ENCODE results near the gene FSTL5.

The FSTL5 gene

DNA sequence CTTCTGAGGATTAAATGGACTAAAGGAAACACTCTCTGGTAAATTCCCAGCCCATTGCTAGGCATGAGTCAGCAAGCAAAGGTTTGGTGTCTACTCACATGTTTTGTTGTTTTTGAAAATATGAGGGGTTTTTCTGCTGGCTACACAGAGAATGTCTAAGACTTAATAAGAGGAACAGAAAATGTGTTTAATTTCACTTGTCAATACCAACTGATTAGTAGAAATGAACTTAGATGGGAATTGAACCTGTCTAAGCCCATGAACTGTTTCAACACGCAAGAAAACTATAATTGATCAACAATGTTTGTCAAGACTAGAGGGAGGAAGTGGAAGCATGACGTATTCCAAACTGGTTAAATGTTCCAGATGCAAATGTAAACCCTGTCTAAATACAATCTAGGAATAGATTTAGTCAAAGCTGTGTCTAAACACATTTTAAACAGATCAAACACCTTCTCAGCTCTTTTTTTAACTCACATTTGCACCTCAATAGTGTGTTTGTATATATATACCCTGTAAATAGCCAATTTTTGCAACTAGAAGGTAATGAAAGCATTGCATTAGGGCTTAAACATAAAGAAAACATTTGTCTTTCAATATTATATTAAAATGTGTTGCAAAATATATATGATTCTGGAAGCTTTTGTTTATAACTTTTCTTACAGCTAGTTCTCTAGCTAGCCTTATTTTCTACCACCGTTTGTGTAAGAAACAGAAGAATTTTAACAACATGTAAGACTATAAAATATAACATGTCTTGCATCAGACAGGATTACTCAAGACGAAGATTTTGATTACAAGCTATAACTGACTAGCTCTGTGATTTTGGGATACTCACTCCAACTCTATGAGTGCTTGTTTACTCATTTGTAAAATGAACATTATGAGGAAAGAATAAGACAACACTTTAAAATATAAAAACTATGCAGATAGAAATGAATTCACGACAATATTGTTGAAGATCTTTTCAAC lies 607.8 kb downstream of the FSTL5 start:
- no peak for TF ChIP-seq CTCF (conservative IDR thresholded peaks at IDR 0.05; ENCODE audit: low read depth)
- H3K27ac ChIP-seq, result no peak overlapping the region
- CTCF ChIA-PET, result no interaction called here
- DNase-seq (ENCODE audit: low spot score), result peak; percentile 2
- POLR2A ChIA-PET (ENCODE audit: low non-redundant PET), result no interaction called here

DNA sequence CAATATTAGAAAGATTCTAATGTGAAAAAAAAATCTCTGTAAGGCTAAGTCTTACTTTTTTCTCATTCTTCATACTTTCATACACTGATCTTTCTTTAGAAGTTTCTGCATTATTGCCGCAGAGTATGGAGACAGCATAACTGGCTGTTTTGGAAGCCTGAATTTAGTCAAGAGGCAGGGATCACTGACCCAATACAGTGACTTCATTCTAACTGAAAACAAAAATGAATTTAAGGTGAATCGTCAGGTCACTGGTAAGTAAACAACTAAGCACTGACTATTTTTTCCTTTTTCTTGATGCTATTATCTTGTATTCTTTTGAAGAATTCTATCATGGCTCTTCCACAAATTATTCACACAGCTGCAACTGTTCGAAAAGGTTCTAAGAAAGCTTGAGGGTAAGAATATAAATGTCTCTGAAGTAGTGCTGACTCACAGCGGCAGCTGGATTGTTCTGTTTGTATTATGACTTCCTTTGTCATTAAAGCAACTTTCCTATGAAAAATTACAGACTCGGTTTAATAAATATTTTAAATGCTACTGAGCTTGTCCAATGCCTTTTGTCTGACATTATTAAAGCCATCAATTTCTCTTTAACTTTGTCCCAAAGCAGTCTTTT lies 609.3 kb downstream of the FSTL5 start:
- DNase-seq (ENCODE audit: low spot score), result no peak
- no peak for TF ChIP-seq CTCF (conservative IDR thresholded peaks at IDR 0.05; ENCODE audit: low read depth)
- CTCF ChIA-PET, result no interaction called here
- POLR2A ChIA-PET (ENCODE audit: low non-redundant PET), result no interaction called here
- no peak overlapping the region for H3K27ac ChIP-seq

DNA sequence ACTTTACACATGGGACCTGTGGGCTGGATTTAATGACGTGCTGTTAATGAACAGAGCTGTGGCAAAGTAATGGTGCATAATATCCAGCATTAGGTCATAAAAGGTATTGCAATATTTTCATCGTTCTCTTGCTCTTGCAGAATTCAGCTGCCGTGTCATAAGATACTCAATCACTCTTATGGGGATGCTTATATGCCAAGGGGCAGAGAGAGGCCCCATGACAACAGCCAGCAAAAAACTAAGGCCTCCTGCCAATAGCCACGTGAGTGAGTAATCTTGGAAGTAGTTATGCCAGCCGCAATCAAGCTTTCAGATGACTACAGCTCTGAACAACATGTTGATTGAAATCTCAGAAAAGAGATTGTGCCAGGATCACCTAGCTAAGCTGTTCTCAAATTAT lies 616.9 kb downstream of the FSTL5 start:
- ChIA-PET POLR2A (ENCODE audit: low non-redundant PET) (no interaction called here), CTCF (no interaction called here)
- no peak overlapping the region for H3K27ac ChIP-seq
- no peak for TF ChIP-seq CTCF (conservative IDR thresholded peaks at IDR 0.05; ENCODE audit: low read depth)
- no peak for DNase-seq (ENCODE audit: low spot score)

- TF ChIP-seq CTCF (conservative IDR thresholded peaks at IDR 0.05; ENCODE audit: low read depth), result no peak
- DNase-seq (ENCODE audit: low spot score), result no peak
- H3K27ac ChIP-seq, result no peak overlapping the region
- CTCF ChIA-PET, result interaction anchor here (0.7 kb wide), 1 partner anchor 1584 kb away, joined by 3 read pairs; no protein-coding TSS in a partner anchor
- POLR2A ChIA-PET (ENCODE audit: low non-redundant PET), result no interaction called here
These were observed 623.5 kb downstream of the FSTL5 start for GRCh38 chr4:161540265-161540664.

GRCh38 chr4:161538941-161539340 lies 624.9 kb downstream of the FSTL5 start:
- no peak for DNase-seq (ENCODE audit: low spot score)
- ChIA-PET CTCF (no interaction called here), POLR2A (ENCODE audit: low non-redundant PET) (no interaction called here)
- no peak overlapping the region for H3K27ac ChIP-seq
- TF ChIP-seq CTCF (conservative IDR thresholded peaks at IDR 0.05; ENCODE audit: low read depth), result no peak

DNA sequence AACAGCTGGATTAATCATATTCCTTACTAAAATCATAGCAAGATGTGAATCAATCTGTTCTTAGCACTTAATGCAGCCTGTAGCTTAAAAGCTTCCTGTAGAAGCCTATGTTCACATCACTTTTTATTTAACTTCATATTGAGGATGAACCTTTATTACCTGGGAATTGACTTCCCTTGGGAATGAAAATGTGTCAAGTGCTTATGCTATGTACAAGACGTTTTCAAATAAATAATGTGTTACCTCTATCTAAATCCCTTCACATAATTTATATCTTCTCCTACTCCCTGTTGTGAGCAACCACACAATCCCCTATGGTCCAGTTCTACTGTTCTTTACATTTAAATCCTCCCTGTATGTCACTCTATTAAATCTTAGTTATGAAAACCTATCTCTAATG lies 633.1 kb downstream of the FSTL5 start:
- no peak overlapping the region for H3K27ac ChIP-seq
- no peak for DNase-seq (ENCODE audit: low spot score)
- CTCF ChIA-PET, result interaction anchor here (0.5 kb wide), 1 partner anchor 55 kb away, joined by 3 read pairs; no protein-coding TSS in a partner anchor
- TF ChIP-seq CTCF (conservative IDR thresholded peaks at IDR 0.05; ENCODE audit: low read depth), result no peak
- POLR2A ChIA-PET (ENCODE audit: low non-redundant PET), result no interaction called here
